DMS114 treated with DMSO at 0.1 percent for 48 hours (cell line): ENCODE measurements around the gene GARNL3.

Experiments
- DNase-seq: peaks from one replicate; lab custom pipeline; 2025; ENCODE audit not compliant: unreplicated experiment; lab: John Stamatoyannopoulos, UW

The GARNL3 gene

DNA sequence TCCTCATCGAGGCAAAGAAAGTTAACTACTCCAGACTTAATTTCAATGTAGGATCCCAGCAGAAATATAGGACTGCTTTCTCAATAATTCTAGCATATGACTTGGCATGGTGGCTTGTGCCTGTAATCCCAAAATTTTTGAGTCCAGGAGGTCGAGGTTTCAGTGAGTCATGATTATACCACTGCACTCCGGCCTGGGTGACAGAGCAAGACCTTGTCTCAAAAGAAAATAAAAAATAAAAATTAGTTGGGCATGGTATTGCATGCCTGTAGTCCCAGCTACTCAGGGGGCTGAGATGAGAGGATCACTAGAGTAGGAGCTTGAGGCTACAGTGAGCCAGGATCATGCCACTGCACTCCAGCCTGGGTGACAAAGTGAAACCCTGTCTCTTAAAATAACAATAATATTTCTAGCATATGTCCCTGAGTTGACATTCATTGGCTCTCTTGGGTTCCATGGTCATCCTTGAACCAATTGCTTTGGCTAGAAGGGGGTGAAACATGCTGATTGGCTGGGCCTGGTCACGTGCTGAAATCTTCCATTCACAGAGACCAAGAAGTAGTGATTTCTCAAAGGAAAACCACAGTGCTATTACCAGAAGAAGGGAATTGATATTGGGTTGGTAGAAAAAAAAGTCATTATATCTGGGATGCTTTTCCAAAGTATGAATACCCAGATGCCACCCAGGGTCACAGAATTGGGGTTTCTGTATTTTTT is 31.6 kb upstream of the GARNL3 start:
- no peak for DNase-seq

DNA sequence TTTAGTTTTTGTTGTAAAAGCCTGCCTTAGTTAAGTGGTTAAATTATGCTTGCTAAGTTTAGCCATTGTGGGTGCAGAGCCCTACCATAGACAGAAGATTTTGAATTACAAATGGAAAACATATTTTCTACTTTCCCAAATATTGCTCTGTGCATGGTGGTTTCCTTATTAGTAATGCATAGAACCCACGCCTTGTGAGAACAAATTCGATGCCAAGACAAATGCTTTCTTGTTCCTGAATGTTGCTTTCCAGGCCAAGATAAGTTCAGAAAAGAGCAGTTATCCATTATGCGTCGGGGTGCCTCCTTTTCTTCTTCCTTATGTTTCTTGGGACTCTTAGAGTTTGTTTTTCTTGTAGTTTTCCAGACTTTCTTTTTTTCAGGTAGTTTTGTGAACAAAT is 31.0 kb upstream of the GARNL3 start:
- no peak for DNase-seq

- DNase-seq: no peak
These were observed 30.6 kb upstream of the GARNL3 start for GRCh38 chr9:127233989-127234388.

GRCh38 chr9:127237801-127238200 is 26.8 kb upstream of the GARNL3 start:
- no peak for DNase-seq

GRCh38 chr9:127241354-127241753 is 23.2 kb upstream of the GARNL3 start:
- DNase-seq: no peak

- DNase-seq: peak; percentile 91
These were observed 19.7 kb upstream of the GARNL3 start for GRCh38 chr9:127244609-127245601.

- no peak for DNase-seq
These were observed 18.9 kb upstream of the GARNL3 start for GRCh38 chr9:127245637-127246164.

DNA sequence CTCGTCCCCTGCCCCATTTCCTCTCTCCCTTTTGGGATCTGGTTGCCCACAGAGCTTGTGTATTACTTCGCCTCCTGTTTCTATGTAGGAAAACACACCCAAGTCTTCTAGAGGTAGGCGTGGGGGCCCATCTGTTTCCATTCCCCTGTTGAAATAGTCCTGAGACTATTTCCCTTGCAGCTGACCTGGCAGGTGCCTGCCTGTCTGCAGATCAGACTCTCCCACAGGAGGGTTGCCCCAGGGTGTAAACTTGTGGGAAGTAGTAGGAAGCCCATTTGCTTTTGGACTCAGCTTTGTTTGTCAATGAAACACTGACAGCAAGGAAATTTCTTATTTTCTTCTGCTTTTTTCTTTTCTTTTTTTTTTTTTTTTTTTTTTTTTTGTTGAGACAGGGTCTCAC is 16.3 kb upstream of the GARNL3 start:
- no peak for DNase-seq

DNA sequence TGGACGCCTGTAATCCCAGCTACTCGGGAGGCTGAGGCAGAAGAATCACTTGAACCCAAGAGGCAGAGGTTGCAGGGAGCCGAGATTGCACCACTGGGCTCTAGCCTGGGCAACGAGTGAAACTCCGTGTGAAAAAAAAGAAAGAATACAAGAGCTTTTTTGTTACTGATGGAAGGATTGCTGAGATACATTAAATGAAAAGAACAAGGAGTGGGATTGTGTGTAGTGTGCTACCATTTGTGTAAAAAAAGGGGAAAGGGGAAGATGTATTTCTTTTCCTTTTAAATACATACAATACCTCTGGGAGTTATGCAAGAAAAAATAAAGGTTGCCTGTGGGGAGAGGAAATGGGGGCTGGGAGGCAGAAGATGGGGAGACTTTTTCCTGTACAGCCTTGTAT is 14.7 kb upstream of the GARNL3 start:
- DNase-seq: no peak

GRCh38 chr9:127250896-127251391 is 13.6 kb upstream of the GARNL3 start:
- DNase-seq: no peak

DNA sequence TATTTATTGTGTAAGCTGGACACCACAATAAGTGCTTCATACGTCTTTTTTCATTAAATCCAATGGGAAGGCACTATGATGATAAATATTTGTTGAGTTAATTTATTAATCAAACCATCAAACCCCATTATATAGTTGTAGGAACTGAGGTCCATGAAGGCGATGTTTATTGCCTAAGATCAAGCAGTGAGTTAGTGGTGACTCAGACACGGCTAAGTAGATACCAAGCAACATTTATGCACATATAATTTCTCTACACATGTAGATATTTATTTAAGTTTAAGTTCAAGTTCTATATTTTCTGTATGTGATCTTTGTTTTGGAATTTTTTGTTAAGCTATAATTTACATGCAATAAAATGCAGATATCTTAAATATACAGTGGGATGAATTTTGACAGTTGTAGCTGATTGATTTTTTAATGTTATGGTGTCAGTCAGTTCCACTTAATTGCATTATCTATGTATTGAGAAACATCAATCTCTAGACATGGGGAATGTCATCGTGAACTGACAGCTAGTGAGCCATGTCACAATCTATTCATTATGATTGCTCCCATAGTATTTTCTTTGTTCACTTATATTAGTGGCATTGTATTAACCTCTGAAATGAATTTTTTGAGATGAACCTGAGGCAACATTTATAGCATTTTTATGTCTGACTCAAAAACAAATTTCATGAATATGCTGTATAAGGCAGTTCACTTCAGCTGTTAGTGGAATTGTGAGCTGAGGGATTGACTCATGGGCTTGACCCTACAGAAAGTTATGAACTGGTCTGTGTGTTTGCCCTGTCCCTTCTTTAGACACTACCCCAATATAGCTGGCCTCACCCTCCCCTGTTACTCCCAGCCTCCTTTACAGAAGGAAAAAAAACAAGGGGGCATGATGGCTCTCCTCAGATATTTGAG is 11.9 kb upstream of the GARNL3 start:
- DNase-seq: no peak

DNA sequence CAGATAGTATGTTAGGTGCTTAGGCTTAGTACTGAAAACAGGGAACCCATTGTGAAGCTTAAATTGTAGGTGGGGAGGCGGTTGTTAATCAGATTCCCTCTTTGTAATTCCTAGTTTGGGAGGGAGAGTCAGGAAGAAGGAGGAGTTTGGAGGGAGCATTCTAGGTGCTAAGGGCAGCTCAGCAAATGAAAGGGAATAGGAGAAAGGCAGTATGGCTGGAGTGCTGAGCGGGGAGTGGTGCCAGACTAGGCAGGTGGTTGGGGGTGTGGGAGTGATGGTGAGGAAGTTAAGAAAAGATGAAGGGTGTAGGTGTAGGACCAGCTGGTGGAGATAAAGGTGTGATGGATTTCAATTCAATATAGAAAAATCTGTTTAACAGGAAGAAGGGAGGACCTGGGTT is 11.1 kb upstream of the GARNL3 start:
- no peak for DNase-seq

GRCh38 chr9:127255692-127256091 is 8.9 kb upstream of the GARNL3 start:
- DNase-seq: no peak

DNA sequence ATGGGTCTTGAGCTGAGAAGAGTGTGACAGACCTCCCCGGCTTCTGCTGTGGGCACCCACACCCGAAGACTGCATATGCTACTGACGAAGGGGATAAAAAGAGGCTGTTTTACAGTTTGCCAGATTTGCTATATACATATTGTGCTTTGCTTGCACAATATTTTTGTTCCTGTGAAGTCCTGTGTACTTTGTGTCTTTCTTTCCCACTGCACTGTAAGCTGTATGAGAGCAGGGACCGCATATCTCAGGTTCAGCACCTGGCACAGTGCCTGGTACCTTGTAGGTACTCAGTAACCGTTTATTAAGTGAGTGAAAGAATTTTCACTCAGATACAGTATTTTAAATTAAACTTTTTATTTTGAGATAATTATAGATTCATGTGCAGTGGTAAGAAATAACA is 8.2 kb upstream of the GARNL3 start:
- no peak for DNase-seq

DNA sequence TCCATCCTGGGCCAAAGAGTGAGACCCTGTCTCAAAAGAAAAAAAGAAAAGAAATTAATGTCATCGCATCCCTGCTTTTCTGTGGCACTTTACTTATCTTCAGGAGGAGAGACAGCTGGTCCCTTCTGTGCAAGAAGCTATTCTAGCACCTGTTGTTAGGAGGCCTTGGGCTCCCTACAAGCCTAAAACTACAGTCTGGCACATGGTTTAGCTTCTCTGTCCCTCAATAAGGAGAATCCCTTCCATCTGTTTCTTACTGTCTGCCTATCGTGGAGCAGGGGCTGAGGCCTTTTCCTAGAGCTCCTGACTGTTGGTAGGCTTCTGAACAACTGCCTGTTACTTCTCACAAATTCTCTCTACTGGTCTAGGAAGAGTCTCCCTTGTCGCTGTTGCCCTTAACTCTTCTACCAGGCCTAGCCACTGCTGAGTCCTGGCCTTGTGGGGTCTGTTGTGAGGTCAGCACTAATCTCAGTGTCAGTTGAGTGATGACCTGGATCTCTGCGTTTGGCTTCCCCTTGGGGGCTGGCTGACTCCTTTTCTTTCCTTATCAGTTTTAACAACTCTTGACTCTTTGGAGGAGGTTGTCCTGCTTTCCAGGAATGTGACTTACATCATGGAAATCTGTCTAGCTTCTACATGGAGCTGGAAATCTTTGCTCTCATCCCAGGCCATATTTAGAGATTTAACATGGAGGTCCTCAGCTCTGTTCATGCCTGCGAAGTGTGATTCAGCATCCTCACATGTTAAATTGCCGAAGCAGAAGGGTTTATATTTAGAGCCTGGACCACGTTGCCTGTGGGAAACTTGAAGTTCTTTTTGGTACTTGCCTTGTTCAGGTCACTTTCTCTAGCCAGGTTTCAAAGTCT is 5.7 kb upstream of the GARNL3 start:
- DNase-seq: no peak

DNA sequence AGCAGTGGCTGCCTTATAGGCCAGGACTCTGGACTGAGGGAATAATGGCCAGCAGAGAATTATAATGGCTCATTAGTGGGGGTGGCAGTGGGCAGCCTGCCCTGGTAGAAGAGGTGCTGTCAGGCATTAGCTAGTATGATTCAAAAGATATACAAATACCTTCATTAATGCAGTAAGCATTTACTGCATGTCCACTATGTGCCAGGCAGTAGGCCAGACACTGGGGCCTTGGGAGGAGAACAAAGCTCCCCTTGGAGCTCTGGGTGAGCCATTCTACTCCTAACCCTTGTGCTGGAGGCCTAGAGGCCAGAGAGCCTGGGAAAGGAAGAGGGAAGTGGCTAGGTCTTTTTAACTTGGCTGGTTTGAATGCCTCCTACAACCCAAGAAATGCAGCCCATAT is 2.0 kb upstream of the GARNL3 start:
- DNase-seq: no peak

GRCh38 chr9:127263237-127263636 is 1.3 kb upstream of the GARNL3 start:
- no peak for DNase-seq

DNA sequence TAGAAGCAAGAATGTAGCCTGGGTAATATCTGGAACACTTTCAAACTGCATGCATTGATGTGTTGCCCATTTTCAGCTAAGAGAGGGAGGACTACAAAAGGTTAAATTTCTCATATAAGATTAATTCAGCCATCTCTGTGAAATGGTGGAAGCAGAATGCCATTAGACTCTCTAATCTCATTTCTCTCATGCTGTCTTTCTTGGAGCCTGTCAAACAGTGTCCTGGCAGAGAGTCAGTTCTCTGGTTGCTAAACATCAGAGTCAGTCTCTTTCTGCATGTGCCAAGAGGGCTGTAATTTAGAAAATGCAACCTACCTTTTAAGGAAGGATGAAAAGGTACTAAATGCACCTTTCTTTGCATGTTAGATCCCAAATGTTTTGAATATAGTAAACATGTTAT is 910 bp upstream of the GARNL3 start:
- DNase-seq: no peak

DNA sequence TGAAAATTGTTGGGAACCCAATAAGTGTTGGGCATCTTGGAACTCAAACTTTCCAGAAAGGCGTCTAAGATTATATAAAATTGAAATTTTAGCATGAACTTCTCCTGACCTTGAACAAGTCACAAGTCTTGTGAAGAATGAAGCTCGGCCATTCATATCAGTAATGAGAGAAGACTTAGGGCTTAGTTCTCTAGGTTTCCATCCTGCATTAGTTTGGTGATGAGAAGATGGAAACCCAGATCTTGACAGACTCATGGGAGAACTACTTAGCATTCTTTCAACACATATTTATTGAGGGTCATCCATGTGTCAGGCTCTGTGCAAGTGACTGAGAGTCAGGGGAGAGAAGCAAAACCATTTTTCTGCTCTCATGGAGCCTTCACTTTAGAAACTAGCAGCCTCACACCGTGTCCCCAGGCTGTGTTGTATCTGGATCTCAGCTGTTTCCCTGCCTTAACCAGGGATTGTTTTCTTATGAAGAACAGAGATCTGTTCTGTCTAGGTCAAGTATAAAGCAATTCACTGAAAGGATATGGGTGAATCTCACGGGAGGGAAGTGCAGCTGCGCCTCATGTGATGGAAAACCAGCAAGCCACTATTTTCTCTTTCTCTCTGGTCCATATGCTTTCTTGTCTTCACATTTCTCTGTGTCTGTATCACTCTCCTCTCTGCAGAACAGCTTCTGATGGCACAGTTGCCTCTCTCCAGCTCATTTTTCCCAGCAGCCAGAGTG is 3.4 kb downstream of the GARNL3 start:
- no peak for DNase-seq
